Measurements from ENCODE around the gene GRIA4.

GRIA4 gene

DNA sequence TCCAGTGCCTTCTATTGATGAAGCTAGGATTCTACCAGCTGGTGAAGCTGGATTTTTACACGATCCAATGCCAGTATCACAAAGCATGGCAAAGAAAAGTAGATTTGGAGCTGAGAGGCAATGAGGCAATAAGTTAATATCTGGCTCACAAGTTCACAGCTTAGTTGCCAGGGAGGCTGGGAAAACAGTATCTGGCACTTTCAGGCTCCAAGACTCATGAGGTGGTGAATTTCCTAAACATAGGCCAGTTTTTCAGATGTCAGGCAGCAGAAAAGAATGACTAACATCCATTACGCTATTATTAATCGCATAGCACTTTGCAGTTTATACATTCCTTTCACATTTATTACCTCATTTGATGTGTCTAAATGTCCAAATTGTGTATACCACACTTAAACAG, 122.7 kb downstream of the GRIA4 start:
- no peak overlapping the region for H3K4me2 ChIP-seq (ENCODE audit: low read length)
- no peaks in the 10 kb centered on the region for H3K36me3 ChIP-seq (ENCODE audit: control insufficient read depth, low read length)
- no peak overlapping the region for H3K27ac ChIP-seq (ENCODE audit: low read depth, low read length)
- no peaks in the 10 kb centered on the region for H3K27me3 ChIP-seq (ENCODE audit: control insufficient read depth, low read length)
- H3K4me3 ChIP-seq (ENCODE audit: low read length): no peak overlapping the region
- H3K4me1 ChIP-seq (ENCODE audit: control insufficient read depth, low read length): no peaks in the 10 kb centered on the region
- H3F3A ChIP-seq (ENCODE audit: control insufficient read depth, insufficient read depth): no peaks in the 10 kb centered on the region
- TF ChIP-seq, protein P1, sequence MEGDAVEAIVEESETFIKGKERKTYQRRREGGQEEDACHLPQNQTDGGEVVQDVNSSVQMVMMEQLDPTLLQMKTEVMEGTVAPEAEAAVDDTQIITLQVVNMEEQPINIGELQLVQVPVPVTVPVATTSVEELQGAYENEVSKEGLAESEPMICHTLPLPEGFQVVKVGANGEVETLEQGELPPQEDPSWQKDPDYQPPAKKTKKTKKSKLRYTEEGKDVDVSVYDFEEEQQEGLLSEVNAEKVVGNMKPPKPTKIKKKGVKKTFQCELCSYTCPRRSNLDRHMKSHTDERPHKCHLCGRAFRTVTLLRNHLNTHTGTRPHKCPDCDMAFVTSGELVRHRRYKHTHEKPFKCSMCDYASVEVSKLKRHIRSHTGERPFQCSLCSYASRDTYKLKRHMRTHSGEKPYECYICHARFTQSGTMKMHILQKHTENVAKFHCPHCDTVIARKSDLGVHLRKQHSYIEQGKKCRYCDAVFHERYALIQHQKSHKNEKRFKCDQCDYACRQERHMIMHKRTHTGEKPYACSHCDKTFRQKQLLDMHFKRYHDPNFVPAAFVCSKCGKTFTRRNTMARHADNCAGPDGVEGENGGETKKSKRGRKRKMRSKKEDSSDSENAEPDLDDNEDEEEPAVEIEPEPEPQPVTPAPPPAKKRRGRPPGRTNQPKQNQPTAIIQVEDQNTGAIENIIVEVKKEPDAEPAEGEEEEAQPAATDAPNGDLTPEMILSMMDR (IDR thresholded peaks at IDR 0.05; ENCODE audit: low read depth, low read length, poor library complexity, severe bottlenecking): no peak
- TF ChIP-seq EZH2phosphoT487 (IDR thresholded peaks at IDR 0.05; ENCODE audit: borderline replicate concordance, low read length): no peak
- H4K20me1 ChIP-seq (ENCODE audit: control insufficient read depth, insufficient read depth, low read depth, low read length): no peaks in the 10 kb centered on the region
- H3K79me2 ChIP-seq (ENCODE audit: control insufficient read depth, low read length): no peaks in the 10 kb centered on the region
- no peaks in the 10 kb centered on the region for H3K9me3 ChIP-seq (ENCODE audit: control insufficient read depth, insufficient read depth, low read length)
- H3K9me2 ChIP-seq (replicated peaks; ENCODE audit: control insufficient read depth, low read length): no peaks in the 10 kb centered on the region

DNA sequence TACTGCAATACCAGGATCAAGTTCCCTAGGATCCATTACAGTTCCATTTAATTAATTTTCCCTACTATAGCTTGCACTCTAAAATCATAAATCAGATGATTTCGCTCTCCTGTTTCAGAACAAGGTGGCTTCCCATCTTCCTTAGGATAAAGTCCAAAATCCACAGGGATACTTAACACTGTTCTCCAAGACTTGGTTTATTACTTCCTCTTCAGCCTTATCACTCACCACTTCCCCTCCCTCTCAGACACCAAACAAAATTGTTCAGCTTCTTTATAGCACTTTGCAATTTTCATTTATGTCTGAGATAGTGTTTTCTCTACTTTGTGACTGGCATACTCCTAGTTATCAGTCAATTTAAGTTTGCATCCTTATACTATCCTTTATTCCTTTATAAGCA, 124.6 kb downstream of the GRIA4 start:
- Histone ChIP-seq H3K79me2 (ENCODE audit: control insufficient read depth, low read length) (no peaks in the 10 kb centered on the region), H3K9me2 (replicated peaks; ENCODE audit: control insufficient read depth, low read length) (no peaks in the 10 kb centered on the region), H4K20me1 (ENCODE audit: control insufficient read depth, insufficient read depth, low read depth, low read length) (no peaks in the 10 kb centered on the region), H3K4me3 (ENCODE audit: low read length) (no peak overlapping the region), H3F3A (ENCODE audit: control insufficient read depth, insufficient read depth) (no peaks in the 10 kb centered on the region), H3K27me3 (ENCODE audit: control insufficient read depth, low read length) (no peaks in the 10 kb centered on the region), H3K4me1 (ENCODE audit: control insufficient read depth, low read length) (no peaks in the 10 kb centered on the region), H3K36me3 (ENCODE audit: control insufficient read depth, low read length) (no peaks in the 10 kb centered on the region), H3K27ac (ENCODE audit: low read depth, low read length) (no peak overlapping the region), H3K9me3 (ENCODE audit: control insufficient read depth, insufficient read depth, low read length) (no peaks in the 10 kb centered on the region), H3K4me2 (ENCODE audit: low read length) (no peak overlapping the region)
- TF ChIP-seq, protein P1 (IDR thresholded peaks at IDR 0.05; ENCODE audit: low read depth, low read length, poor library complexity, severe bottlenecking): no peak
- TF ChIP-seq EZH2phosphoT487 (IDR thresholded peaks at IDR 0.05; ENCODE audit: borderline replicate concordance, low read length): no peak

DNA sequence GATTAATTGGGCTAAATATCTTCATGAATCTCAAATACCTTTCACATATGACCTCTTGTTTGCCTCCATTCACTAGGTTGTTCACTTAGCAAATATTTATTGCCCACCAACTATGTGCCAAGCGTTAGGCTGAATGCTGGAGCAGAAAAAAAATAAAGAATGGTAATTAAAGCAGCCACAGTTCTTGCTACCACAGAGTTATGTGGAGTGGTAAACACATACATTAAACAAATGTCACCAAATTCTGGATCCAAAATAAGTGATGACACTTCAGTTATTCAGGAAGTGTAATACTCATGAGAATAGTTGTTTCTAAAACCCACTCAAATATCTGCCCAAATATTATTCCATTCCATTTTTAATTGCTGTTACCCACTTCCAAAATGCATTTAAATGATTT, 128.4 kb downstream of the GRIA4 start:
- no peaks in the 10 kb centered on the region for H3K27me3 ChIP-seq (ENCODE audit: control insufficient read depth, low read length)
- H3K9me3 ChIP-seq (ENCODE audit: control insufficient read depth, insufficient read depth, low read length): no peaks in the 10 kb centered on the region
- TF ChIP-seq EZH2phosphoT487 (IDR thresholded peaks at IDR 0.05; ENCODE audit: borderline replicate concordance, low read length): no peak
- TF ChIP-seq, protein P1 (IDR thresholded peaks at IDR 0.05; ENCODE audit: low read depth, low read length, poor library complexity, severe bottlenecking): no peak
- H3K27ac ChIP-seq (ENCODE audit: low read depth, low read length): no peak overlapping the region
- H3F3A ChIP-seq (ENCODE audit: control insufficient read depth, insufficient read depth): no peaks in the 10 kb centered on the region
- H3K4me1 ChIP-seq (ENCODE audit: control insufficient read depth, low read length): no peaks in the 10 kb centered on the region
- no peaks in the 10 kb centered on the region for H3K36me3 ChIP-seq (ENCODE audit: control insufficient read depth, low read length)
- H3K79me2 ChIP-seq (ENCODE audit: control insufficient read depth, low read length): no peaks in the 10 kb centered on the region
- H4K20me1 ChIP-seq (ENCODE audit: control insufficient read depth, insufficient read depth, low read depth, low read length): no peaks in the 10 kb centered on the region
- no peak overlapping the region for H3K4me2 ChIP-seq (ENCODE audit: low read length)
- H3K9me2 ChIP-seq (replicated peaks; ENCODE audit: control insufficient read depth, low read length): no peaks in the 10 kb centered on the region
- H3K4me3 ChIP-seq (ENCODE audit: low read length): no peak overlapping the region
